NK-92 treated with Interleukin-12 subunit alpha and Interleukin-12 subunit beta, amount 100 ng/mL, for 24 hours (cell line): ENCODE data around the gene ATP1A4.
A peak's percentile ranks its signal among the peaks of the same experiment; 100 is the strongest.

ENCODE experiments used
- DNase-seq: peaks from one replicate; lab custom pipeline; 2025; lab: John Stamatoyannopoulos, UW

The ATP1A4 gene

GRCh38 chr1:160171980-160172379 is 20.6 kb downstream of the ATP1A4 start:
- DNase-seq = no peak

DNA sequence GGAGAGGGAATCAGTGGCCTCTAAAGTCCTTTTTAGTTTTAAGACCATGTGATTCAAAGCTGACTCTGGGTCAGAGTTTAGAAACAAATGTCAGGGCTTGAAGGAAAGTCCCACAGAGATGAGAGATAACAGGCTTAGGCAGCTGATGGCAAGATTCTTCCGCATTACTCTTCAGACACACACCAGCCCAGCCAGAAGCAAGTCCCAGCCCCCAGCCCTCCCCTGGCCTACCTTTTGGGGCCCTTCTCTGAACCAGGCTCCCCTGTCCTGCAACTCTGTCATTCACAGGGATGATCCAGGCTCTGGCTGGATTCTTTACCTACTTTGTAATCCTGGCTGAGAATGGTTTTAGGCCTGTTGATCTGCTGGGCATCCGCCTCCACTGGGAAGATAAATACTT is 25.8 kb downstream of the ATP1A4 start:
- no peak for DNase-seq

GRCh38 chr1:160177667-160178066 is 26.3 kb downstream of the ATP1A4 start:
- DNase-seq = no peak

DNA sequence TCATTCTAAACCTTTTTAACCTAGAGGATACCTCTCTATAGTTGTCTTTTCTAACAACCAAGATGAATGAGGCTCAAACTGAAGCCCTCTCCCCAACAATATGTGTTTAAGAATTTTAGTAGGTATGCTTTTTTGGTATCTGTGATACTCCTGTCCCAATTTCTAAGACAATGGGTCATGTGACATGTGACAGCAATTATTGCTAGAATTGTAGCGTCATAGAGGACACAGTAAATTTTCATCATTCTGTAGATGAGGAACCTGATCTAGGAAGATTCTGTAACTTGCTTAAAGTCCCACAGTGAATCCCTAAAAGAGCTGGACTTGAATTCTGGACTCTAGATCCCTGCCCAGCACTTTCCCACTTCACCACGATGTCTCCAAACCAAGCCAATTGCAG is 27.3 kb downstream of the ATP1A4 start:
- DNase-seq = no peak

DNA sequence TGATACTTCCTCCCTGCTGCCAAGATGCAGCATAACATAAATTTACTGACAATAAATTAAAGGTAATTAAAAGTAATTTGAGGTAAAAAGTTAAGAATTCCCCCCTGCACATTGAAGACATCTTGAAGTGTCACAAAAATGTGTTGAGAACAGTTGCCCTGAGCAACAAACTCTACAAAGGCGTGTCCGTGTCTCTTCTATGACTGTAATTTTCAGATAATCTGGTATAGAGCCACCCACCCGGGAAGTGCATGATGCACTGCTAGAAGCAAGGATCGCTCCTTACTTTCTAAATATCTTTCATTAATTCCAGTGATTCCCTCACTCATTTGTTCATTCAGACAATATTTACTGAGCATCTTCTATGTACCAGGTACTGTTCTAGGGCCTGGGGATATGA is 27.9 kb downstream of the ATP1A4 start:
- no peak for DNase-seq

DNA sequence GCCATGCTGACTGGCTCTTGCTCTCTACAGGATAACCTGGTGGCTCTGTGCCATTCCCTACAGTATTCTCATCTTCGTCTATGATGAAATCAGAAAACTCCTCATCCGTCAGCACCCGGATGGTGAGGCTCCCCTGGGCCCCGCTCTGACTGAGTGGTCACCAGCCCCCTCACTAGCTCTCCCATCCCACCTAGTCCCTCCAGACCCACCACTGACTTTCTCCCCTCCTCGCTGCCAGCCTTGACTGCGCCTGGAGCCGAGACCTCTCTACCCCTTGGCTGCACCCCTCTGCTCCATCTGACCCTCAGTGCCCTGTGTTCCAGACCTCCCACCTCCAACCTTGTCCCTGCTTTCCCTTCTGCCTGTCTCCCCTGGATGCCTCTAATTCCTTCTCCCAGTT is 34.8 kb downstream of the ATP1A4 start:
- DNase-seq = no peak

DNA sequence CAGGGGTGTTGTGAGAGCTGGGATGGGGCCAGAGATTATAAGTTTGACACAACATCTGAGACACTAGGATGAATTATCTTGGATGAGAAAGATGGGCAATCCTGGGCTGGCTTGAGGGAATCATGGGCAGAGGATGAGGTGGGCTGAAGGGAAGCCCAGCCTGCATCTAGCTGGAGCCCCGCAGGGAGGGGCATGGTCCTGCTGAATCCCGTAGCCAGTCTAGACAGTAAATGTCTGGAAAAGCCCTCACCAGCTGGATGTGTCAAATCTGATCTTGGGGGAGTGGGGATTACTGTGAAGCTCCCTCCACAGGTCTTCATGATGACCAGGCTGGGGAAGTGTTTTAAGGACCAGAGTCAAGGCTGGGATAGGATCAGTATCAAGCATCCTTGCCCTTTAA is 35.3 kb downstream of the ATP1A4 start:
- no peak for DNase-seq

DNA sequence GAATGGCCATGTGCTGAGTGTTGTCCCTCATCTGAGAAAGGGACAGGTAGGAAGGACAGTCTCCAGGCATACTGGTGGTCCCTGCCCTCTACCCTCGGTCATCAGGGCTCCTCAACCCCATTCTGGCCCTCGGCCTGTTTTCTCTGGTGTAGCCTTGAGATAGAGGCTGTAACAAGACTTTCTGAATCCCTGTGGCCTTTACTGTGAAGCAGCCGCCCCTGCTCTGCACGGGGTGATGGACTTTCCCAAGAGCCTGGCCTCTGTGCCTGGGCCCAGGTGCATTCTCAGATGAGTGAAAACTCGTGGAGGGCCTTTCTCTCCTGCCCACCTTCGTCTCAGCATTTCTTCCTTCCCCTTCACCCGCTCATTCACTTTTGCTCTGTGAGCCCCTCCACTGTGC is 36.0 kb downstream of the ATP1A4 start:
- no peak for DNase-seq

- DNase-seq = no peak
Measured at GRCh38 chr1:160188341-160188740, 36.9 kb downstream of the ATP1A4 start.

GRCh38 chr1:160189649-160190625 is 38.5 kb downstream of the ATP1A4 start, which contains the start of gene CASQ1:
Gene CASQ1 (plus strand): TSS chr1:160190575. CDS start chr1:160190752, 177 bp downstream.
- no peak for DNase-seq

- DNase-seq = no peak
Measured at GRCh38 chr1:160191756-160192155, 40.4 kb downstream of the ATP1A4 start.

GRCh38 chr1:160192234-160192633 is 40.8 kb downstream of the ATP1A4 start:
- DNase-seq = no peak

DNA sequence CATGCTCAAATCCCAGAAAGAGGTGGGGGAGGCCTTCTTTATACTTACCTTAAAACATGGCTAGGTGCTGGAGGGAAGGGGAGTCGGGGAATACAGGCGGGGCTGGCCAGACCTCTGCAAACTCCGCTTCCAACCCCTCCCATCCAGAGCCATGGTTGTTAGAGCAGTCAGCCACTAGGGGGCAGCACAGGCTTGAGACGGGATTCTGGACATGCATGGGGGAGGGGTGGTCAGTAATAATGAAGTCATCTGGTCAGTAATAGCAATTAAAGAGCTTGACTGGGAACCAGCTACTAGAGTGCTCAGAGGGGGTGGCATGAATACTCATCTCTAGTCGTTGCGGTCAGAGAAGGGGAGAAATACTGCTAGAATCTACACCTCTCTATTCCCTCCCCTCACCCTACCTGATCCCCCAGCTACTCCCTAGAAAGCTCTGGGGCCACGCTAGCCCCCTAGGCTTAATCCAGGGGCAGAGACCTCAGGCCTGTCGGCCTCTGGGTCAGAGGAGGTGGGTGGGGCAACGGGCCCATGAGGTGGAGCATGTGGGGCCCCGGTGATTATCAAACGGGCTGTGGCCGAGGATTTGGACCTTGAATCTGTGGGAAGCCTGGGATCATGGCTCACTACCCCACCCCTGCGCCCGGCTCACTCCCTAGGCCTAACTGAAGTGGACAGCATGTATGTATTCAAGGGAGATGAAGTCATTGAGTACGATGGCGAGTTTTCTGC is 41.9 kb downstream of the ATP1A4 start:
- DNase-seq = peak; percentile 67

DNA sequence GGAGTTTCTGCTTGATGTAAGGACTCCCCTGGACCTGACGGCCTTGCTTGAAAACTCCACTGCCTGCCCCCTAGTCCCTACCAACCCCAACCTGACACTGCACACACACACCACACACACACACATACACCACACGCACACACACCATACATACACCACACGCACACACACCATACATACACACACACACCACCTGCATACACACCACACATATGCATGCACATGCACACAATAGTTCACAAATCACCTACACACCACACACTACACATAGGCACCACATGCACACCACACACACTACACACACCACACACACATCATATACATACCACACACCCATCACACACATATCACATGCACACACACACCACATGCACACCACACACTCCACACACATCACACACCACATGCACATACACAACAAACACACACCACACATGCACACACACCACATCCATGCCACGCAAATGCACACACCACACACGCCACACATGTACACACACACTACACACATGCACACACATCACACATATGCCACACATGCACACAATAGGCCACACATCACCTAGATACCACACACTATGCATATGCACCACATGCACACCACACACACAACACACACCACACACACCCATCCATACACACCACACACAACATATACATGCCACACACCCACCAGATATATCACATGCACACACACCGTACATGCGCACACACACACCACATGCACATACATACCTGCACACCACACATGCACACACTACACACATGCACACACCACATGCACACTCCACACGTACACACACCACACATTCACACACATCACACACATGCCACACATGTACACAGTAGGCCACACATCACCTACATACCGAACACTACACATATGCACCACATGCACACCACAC is 42.7 kb downstream of the ATP1A4 start:
- DNase-seq = no peak

- no peak for DNase-seq
Measured at GRCh38 chr1:160194737-160195059, 43.3 kb downstream of the ATP1A4 start.

DNA sequence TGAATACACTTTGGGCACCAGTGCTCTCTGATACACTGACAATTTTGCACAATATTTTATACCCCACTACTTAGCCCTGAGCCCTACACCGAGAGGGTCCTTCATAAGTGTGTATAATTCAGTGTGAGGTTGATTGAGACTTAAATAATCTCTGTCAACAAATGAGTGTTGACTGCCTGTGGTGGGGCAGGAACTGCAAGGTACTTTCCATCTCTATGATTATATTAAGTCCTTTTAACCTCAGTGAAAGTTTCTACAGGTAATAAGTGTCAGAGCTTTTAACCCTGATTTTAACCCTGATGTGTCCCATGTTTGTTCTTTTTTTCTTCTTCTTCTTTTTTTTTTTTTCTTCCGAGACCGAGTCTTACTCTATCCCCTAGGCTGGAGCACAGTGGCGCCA is 44.7 kb downstream of the ATP1A4 start:
- no peak for DNase-seq

DNA sequence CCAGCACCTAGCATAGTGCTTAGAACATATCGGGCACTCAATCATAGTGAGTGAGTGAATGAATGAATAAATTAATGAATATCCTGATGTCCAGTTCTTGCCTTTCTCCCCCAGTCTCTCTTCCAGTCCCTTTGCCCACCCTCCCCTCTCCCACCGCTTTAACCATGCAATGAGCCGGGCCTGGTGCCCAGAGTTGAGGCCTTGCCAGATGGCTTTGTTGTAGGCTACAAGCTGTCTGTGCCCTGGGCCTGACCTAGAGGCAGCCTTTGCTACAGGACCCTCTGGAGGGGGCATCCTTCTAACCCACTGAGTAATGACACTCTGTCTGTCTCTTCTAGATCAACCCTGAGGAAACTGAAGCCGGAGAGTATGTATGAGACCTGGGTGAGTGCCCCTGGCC is 45.8 kb downstream of the ATP1A4 start:
- DNase-seq = no peak

- DNase-seq = no peak
Measured at GRCh38 chr1:160200786-160201185, 49.4 kb downstream of the ATP1A4 start.

DNA sequence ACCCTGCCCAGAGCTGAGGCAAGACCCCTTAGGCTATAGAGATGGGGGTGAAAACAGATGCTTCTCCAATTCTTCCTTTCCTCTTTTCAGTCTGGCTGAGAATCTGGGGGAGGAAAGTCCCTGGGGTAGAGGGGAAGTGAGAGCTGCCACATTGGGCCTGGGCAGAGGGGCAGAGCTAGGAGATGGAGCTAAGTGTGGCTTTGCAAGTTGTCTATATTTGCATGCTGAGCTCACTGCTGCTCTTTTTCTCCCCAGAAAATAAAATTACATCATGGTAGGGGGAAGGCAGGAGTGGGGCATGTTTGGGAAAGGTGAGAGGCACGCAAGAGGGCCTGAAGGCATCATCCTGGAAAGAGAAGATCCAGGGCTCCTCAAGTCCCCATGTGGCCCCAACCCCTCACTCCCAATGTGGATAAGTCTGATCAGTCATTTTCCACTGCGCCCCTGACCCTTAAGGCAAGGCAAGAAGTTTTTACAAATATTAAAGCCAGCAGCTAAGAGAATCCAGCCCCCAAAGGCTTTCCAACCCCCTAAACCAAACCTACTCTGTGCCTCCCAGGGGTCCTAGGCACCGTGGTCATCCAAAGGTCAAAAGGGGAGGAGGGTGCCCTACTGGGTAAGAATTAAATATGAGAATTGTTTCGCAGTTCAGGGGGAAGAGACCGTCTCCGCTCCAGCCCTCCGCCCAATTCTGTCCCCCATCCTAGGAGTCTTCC is 53.3 kb downstream of the ATP1A4 start:
- DNase-seq = no peak

- peak; percentile 58 for DNase-seq
Measured at GRCh38 chr1:160205242-160206035, 54.0 kb downstream of the ATP1A4 start, which contains the start of gene PEA15. Gene PEA15 (plus strand): TSS chr1:160205384. CDS start chr1:160211545, 6,161 bp downstream.

DNA sequence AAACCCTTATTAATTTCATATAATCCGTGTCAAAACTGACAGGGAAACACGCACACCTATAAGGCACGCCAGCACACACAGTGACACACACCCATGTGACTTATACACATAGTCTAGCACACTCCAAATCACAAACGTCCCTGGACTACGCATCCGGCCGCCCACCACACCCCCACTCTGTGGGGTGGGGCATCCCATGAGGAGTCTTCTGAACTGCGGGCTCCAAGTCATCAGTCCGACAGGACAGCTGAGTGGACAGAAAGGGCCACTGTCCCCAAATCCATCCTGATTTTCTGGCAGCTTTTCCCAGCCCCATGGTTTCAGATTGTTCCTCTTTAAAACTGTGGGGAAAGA is 54.6 kb downstream of the ATP1A4 start:
- no peak for DNase-seq
